ENCODE results near the gene PMP22. TPM values are rescaled to one million over a fixed set of nuclear protein-coding genes. Genes with fewer than 3 reads are reported as not detected.

The PMP22 gene
- total RNA-seq, 1 experiment from 2014 or later: 28.7 TPM

- Histone ChIP-seq H3K27ac (ENCODE audit: low read depth, low read length) (no peak overlapping the region), H3K4me2 (ENCODE audit: low read length) (no peak overlapping the region), H2AFZ (ENCODE audit: low read depth, low read length, poor library complexity, severe bottlenecking) (no peak overlapping the region), H3K79me2 (ENCODE audit: insufficient read depth, low read length) (no peaks in the 10 kb centered on the region), H4K20me1 (ENCODE audit: insufficient read depth) (no peaks in the 10 kb centered on the region), H3K9ac (ENCODE audit: low read length) (no peak overlapping the region), H3K27me3 (ENCODE audit: insufficient read depth, low read length) (no peaks in the 10 kb centered on the region), H3K9me2 (ENCODE audit: insufficient read depth) (no peaks in the 10 kb centered on the region), H3K4me3 (replicated peaks in 1 of 2; ENCODE audit: low read depth in 1 of 2, low read length in 2 of 2) (no peak overlapping the region), H3K9me3 (ENCODE audit: control insufficient read depth in 1 of 2, insufficient read depth in 1 of 2, low read depth in 1 of 2, low read length in 2 of 2) (no peaks in the 10 kb centered on the region), H3K4me1 (ENCODE audit: control insufficient read depth in 1 of 2, insufficient read depth in 2 of 2, low read length in 2 of 2) (0 out of 4 replicates have a peak, but pooled peaks cover 0 to under 1% of the 10 kb centered on the region in 2 experiments), H3K36me3 (ENCODE audit: control insufficient read depth in 1 of 2, insufficient read depth in 2 of 2, low read length in 2 of 2) (no peaks in the 10 kb centered on the region)
- no peak for ATAC-seq
- RAD21 ChIA-PET (ENCODE audit: low non-redundant PET in 1 of 2, low total read pairs in 2 of 2, uncharacterized antibody in 2 of 2, unreplicated experiment in 2 of 2): no interaction called here
- no peak for DNase-seq (ENCODE audit: low read depth, low spot score)
- no TSS peak for BruUV-seq (replicated peaks)
- TF ChIP-seq RAD21 (IDR thresholded peaks at IDR 0.05; ENCODE audit: low read depth) (no peak), SRF (IDR thresholded peaks at IDR 0.05; ENCODE audit: low read depth) (no peak), CBX3 (IDR thresholded peaks at IDR 0.05; ENCODE audit: low read depth) (no peak), EZH2phosphoT487 (IDR thresholded peaks at IDR 0.05; ENCODE audit: borderline replicate concordance) (no peak), YY1 (IDR thresholded peaks at IDR 0.05; ENCODE audit: extremely low read depth, insufficient replicate concordance, low read depth, low read length) (no peak), POLR2A (IDR thresholded peaks at IDR 0.05; ENCODE audit: borderline replicate concordance, extremely low read depth, insufficient read depth, insufficient read length) (no peak), FOSL1 (IDR thresholded peaks at IDR 0.05; ENCODE audit: low read depth) (no peak), JUND (IDR thresholded peaks at IDR 0.05) (no peak), EZH2 (IDR thresholded peaks at IDR 0.05) (no peak)
- TF ChIP-seq, protein P1, sequence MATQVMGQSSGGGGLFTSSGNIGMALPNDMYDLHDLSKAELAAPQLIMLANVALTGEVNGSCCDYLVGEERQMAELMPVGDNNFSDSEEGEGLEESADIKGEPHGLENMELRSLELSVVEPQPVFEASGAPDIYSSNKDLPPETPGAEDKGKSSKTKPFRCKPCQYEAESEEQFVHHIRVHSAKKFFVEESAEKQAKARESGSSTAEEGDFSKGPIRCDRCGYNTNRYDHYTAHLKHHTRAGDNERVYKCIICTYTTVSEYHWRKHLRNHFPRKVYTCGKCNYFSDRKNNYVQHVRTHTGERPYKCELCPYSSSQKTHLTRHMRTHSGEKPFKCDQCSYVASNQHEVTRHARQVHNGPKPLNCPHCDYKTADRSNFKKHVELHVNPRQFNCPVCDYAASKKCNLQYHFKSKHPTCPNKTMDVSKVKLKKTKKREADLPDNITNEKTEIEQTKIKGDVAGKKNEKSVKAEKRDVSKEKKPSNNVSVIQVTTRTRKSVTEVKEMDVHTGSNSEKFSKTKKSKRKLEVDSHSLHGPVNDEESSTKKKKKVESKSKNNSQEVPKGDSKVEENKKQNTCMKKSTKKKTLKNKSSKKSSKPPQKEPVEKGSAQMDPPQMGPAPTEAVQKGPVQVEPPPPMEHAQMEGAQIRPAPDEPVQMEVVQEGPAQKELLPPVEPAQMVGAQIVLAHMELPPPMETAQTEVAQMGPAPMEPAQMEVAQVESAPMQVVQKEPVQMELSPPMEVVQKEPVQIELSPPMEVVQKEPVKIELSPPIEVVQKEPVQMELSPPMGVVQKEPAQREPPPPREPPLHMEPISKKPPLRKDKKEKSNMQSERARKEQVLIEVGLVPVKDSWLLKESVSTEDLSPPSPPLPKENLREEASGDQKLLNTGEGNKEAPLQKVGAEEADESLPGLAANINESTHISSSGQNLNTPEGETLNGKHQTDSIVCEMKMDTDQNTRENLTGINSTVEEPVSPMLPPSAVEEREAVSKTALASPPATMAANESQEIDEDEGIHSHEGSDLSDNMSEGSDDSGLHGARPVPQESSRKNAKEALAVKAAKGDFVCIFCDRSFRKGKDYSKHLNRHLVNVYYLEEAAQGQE (IDR thresholded peaks at IDR 0.05; ENCODE audit: low read depth): no peak
- TF ChIP-seq, protein P2, sequence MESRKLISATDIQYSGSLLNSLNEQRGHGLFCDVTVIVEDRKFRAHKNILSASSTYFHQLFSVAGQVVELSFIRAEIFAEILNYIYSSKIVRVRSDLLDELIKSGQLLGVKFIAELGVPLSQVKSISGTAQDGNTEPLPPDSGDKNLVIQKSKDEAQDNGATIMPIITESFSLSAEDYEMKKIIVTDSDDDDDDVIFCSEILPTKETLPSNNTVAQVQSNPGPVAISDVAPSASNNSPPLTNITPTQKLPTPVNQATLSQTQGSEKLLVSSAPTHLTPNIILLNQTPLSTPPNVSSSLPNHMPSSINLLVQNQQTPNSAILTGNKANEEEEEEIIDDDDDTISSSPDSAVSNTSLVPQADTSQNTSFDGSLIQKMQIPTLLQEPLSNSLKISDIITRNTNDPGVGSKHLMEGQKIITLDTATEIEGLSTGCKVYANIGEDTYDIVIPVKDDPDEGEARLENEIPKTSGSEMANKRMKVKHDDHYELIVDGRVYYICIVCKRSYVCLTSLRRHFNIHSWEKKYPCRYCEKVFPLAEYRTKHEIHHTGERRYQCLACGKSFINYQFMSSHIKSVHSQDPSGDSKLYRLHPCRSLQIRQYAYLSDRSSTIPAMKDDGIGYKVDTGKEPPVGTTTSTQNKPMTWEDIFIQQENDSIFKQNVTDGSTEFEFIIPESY (IDR thresholded peaks at IDR 0.05; ENCODE audit: extremely low read depth, insufficient replicate concordance, low read length): no peak
- CTCF ChIA-PET: no interaction called here
- POLR2A ChIA-PET: no interaction called here
- intact Hi-C loops (cut with micrococcal nuclease): no loop called here
Observed at GRCh38 chr17:15284537-15284936, 19.4 kb upstream of the PMP22 start.

Measured in HCT116 (cell line).